22Rv1 (cell line): ENCODE results near the gene STX12.

ENCODE experiments used
- ZFX ChIP-seq: fragments of 450-650 bp; IDR thresholded peaks from 2 replicates; pipeline ENCODE4 v1.6.1; 2017; ENCODE audit warnings: antibody characterized with exemption, borderline replicate concordance
- TF ChIP-seq, protein P1 (sequence below): fragments of 450-650 bp; IDR thresholded peaks from 2 replicates; pipeline ENCODE4 v1.5.1; 2017; ENCODE audit warnings: mild to moderate bottlenecking

DNA sequence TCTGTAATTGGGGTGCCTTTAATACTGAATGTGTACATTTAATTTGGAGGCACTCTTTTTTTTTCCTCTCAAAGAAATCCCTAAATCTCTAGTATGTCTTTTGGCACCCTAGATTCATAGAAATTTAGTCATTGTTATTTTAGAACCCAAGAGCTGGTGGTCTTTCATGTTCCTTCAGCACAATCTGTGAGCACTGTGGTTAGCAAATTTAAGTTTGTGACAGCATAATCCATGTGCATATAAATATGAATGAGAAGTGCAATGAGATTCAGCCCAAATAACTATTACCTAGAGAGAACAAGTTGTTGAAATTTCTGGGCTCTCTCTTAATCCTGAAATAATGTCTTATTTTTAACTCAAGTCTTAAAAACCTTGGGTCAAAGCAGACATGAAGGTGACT, 62.0 kb downstream of the STX12 start:
- TF ChIP-seq, protein P1, sequence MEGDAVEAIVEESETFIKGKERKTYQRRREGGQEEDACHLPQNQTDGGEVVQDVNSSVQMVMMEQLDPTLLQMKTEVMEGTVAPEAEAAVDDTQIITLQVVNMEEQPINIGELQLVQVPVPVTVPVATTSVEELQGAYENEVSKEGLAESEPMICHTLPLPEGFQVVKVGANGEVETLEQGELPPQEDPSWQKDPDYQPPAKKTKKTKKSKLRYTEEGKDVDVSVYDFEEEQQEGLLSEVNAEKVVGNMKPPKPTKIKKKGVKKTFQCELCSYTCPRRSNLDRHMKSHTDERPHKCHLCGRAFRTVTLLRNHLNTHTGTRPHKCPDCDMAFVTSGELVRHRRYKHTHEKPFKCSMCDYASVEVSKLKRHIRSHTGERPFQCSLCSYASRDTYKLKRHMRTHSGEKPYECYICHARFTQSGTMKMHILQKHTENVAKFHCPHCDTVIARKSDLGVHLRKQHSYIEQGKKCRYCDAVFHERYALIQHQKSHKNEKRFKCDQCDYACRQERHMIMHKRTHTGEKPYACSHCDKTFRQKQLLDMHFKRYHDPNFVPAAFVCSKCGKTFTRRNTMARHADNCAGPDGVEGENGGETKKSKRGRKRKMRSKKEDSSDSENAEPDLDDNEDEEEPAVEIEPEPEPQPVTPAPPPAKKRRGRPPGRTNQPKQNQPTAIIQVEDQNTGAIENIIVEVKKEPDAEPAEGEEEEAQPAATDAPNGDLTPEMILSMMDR: no peak
- TF ChIP-seq ZFX: no peak
